ENCODE measurements around the gene AGK. TPM values are rescaled to one million over a fixed set of nuclear protein-coding genes. Genes with fewer than 3 reads are reported as not detected.

AGK gene
- total and polyA plus RNA-seq, 2 experiments from 2014 or later = 21.9 to 37.9 TPM

DNA sequence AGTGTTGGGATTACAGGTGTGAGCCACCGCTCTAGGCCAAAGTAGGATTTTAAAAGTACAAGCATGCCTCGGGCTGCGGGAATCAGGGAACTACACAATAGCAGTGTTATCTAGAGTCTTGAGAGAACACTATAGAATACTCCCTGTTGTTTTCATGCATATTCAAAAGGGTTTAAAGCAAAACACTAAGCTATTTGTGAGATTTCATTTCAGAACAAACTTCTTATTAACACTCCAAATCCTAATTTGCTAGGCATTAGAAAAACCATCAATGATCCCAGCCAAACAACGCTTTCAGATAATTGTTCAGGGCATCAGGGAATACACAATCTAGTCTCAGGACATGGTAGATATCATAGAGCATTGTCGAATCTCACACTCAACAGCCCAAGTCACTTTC, 136.8 kb downstream of the AGK start:
- TF ChIP-seq POLR2AphosphoS5 (IDR thresholded peaks at IDR 0.05; ENCODE audit: low read depth) = no peak
- no peak for TF ChIP-seq NANOG (IDR thresholded peaks at IDR 0.05; ENCODE audit: borderline replicate concordance)
- no peak for TF ChIP-seq ZNF331 (CRISPR knock-in tag; IDR thresholded peaks at IDR 0.05; ENCODE audit: low read depth)
- no peak for TF ChIP-seq EZH2 (IDR thresholded peaks at IDR 0.05; ENCODE audit: low read depth, unreplicated experiment)
- TF ChIP-seq, protein P1, sequence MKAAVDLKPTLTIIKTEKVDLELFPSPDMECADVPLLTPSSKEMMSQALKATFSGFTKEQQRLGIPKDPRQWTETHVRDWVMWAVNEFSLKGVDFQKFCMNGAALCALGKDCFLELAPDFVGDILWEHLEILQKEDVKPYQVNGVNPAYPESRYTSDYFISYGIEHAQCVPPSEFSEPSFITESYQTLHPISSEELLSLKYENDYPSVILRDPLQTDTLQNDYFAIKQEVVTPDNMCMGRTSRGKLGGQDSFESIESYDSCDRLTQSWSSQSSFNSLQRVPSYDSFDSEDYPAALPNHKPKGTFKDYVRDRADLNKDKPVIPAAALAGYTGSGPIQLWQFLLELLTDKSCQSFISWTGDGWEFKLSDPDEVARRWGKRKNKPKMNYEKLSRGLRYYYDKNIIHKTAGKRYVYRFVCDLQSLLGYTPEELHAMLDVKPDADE (IDR thresholded peaks at IDR 0.05) = no peak
- no peak for TF ChIP-seq EZH2phosphoT487 (IDR thresholded peaks at IDR 0.05; ENCODE audit: unreplicated experiment)
- TF ChIP-seq, protein P2, sequence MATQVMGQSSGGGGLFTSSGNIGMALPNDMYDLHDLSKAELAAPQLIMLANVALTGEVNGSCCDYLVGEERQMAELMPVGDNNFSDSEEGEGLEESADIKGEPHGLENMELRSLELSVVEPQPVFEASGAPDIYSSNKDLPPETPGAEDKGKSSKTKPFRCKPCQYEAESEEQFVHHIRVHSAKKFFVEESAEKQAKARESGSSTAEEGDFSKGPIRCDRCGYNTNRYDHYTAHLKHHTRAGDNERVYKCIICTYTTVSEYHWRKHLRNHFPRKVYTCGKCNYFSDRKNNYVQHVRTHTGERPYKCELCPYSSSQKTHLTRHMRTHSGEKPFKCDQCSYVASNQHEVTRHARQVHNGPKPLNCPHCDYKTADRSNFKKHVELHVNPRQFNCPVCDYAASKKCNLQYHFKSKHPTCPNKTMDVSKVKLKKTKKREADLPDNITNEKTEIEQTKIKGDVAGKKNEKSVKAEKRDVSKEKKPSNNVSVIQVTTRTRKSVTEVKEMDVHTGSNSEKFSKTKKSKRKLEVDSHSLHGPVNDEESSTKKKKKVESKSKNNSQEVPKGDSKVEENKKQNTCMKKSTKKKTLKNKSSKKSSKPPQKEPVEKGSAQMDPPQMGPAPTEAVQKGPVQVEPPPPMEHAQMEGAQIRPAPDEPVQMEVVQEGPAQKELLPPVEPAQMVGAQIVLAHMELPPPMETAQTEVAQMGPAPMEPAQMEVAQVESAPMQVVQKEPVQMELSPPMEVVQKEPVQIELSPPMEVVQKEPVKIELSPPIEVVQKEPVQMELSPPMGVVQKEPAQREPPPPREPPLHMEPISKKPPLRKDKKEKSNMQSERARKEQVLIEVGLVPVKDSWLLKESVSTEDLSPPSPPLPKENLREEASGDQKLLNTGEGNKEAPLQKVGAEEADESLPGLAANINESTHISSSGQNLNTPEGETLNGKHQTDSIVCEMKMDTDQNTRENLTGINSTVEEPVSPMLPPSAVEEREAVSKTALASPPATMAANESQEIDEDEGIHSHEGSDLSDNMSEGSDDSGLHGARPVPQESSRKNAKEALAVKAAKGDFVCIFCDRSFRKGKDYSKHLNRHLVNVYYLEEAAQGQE (IDR thresholded peaks at IDR 0.05; ENCODE audit: unreplicated experiment) = no peak
- TF ChIP-seq ZNF462 (CRISPR knock-in tag; IDR thresholded peaks at IDR 0.05) = no peak
- TF ChIP-seq CREB1 (CRISPR knock-in tag; IDR thresholded peaks at IDR 0.05; ENCODE audit: low read depth) = no peak
- TF ChIP-seq, protein P3, sequence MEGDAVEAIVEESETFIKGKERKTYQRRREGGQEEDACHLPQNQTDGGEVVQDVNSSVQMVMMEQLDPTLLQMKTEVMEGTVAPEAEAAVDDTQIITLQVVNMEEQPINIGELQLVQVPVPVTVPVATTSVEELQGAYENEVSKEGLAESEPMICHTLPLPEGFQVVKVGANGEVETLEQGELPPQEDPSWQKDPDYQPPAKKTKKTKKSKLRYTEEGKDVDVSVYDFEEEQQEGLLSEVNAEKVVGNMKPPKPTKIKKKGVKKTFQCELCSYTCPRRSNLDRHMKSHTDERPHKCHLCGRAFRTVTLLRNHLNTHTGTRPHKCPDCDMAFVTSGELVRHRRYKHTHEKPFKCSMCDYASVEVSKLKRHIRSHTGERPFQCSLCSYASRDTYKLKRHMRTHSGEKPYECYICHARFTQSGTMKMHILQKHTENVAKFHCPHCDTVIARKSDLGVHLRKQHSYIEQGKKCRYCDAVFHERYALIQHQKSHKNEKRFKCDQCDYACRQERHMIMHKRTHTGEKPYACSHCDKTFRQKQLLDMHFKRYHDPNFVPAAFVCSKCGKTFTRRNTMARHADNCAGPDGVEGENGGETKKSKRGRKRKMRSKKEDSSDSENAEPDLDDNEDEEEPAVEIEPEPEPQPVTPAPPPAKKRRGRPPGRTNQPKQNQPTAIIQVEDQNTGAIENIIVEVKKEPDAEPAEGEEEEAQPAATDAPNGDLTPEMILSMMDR (conservative IDR thresholded peaks at IDR 0.05; ENCODE audit: low read depth in 2 of 2) = no peak
- TF ChIP-seq STAT1 (IDR thresholded peaks at IDR 0.05; ENCODE audit: unreplicated experiment) = no peak
- TF ChIP-seq ZNF114 (CRISPR knock-in tag; IDR thresholded peaks at IDR 0.05) = no peak
- no peak for TF ChIP-seq JUNB (IDR thresholded peaks at IDR 0.05; ENCODE audit: unreplicated experiment)
- DNase-seq (ENCODE audit: low spot score) (no peak), ATAC-seq (no peak; the same call in 2 of the 3 replicates)
- Mint-ChIP-seq H3K4me3 (no peak overlapping the region), H3K27ac (no peak overlapping the region), H3K27me3 (ENCODE audit: insufficient read depth, low read depth, poor library complexity) (no peaks in the 10 kb centered on the region), H3K4me1 (peaks cover 34% of the 10 kb centered on the region), H3K36me3 (ENCODE audit: low read depth) (peaks cover 5% of the 10 kb centered on the region; the same call in 2 of the 3 replicates), H3K9me3 (no peaks in the 10 kb centered on the region)
- H3K4me1 ChIP-seq (ENCODE audit: insufficient read depth) = peaks cover 17% of the 10 kb centered on the region
- no peak overlapping the region for H3K27ac ChIP-seq (ENCODE audit: low read depth)
- H3K4me2 ChIP-seq = no peak overlapping the region
- H4K20me1 ChIP-seq (replicated peaks; ENCODE audit: insufficient read depth) = peaks cover 9% of the 10 kb centered on the region; the same call in 1 of the 2 replicates
- no peak overlapping the region for H2AFZ ChIP-seq
- no peaks in the 10 kb centered on the region for H3F3A ChIP-seq (replicated peaks; ENCODE audit: low read depth)
- no peaks in the 10 kb centered on the region for H3K9me2 ChIP-seq (ENCODE audit: insufficient read depth)
- H3K79me2 ChIP-seq (replicated peaks; ENCODE audit: insufficient read depth) = peaks cover 47% of the 10 kb centered on the region
- no peaks in the 10 kb centered on the region for H3K27me3 ChIP-seq (ENCODE audit: insufficient read depth)
- no peak overlapping the region for H3K4me3 ChIP-seq
- no peaks in the 10 kb centered on the region for H3K36me3 ChIP-seq (ENCODE audit: insufficient read depth)
